Measurements from ENCODE around the gene RYR2.

DNA sequence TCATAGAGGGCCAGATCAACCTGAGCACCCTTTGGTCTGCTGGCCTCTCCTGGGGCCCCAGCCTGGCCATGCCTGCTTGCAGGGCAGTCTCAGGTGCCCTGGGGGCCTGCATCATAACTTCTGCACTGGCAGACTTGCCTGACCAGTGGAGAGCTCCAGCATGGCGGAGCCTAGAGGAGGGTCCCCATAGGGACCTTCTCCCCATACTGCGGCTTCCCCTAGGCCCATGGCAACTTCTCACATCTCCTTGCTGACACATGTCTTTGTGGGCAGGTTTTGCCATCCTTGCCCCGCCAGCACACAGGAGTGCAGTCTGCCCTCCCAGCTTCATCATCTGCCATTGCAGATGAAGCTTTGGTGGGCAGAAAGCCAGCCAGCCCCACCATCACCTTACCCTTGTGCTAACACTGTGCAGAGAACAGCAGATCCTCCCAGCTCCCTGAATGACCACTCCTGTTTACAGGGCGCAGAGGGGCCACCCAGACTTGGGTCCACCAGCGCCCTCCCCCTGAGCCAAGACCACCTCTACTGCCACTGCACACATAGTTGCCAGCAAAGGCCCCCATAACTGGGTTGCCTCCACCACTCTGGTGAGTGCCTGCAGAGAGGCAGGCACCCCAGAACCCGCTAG, 797.0 kb downstream of the RYR2 start:
- TF ChIP-seq, protein P1, sequence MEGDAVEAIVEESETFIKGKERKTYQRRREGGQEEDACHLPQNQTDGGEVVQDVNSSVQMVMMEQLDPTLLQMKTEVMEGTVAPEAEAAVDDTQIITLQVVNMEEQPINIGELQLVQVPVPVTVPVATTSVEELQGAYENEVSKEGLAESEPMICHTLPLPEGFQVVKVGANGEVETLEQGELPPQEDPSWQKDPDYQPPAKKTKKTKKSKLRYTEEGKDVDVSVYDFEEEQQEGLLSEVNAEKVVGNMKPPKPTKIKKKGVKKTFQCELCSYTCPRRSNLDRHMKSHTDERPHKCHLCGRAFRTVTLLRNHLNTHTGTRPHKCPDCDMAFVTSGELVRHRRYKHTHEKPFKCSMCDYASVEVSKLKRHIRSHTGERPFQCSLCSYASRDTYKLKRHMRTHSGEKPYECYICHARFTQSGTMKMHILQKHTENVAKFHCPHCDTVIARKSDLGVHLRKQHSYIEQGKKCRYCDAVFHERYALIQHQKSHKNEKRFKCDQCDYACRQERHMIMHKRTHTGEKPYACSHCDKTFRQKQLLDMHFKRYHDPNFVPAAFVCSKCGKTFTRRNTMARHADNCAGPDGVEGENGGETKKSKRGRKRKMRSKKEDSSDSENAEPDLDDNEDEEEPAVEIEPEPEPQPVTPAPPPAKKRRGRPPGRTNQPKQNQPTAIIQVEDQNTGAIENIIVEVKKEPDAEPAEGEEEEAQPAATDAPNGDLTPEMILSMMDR (IDR thresholded peaks at IDR 0.05) = no peak
- TF ChIP-seq POLR2A (IDR thresholded peaks at IDR 0.05) (no peak), EP300 (IDR thresholded peaks at IDR 0.05) (no peak), POLR2AphosphoS5 (IDR thresholded peaks at IDR 0.05) (no peak)
